GM21381 (cell line): Measurements from ENCODE around the gene NCAN.

Experiments used
- ATAC-seq: cut with Tn5 transposase; IDR thresholded peaks from one replicate; pipeline ENCODE4 v1.9.1; 2021; ENCODE audit warnings: mild to moderate bottlenecking, moderate library complexity; ENCODE audit not compliant: unreplicated experiment

Gene NCAN

GRCh38 chr19:19258589-19259338, 47.0 kb downstream of the NCAN start:
- no peak for ATAC-seq

- ATAC-seq, result no peak
Observed at GRCh38 chr19:19259741-19260140, 48.0 kb downstream of the NCAN start.

GRCh38 chr19:19260417-19261214, 48.9 kb downstream of the NCAN start:
- no peak for ATAC-seq

GRCh38 chr19:19261350-19262189, 49.8 kb downstream of the NCAN start:
- ATAC-seq, result no peak

GRCh38 chr19:19262190-19263057, 50.7 kb downstream of the NCAN start:
- ATAC-seq, result no peak

- no peak for ATAC-seq
Observed at GRCh38 chr19:19263886-19264487, 52.2 kb downstream of the NCAN start.

- ATAC-seq, result no peak
Observed at GRCh38 chr19:19267305-19267704, 55.5 kb downstream of the NCAN start.

GRCh38 chr19:19268453-19269385, 57.0 kb downstream of the NCAN start:
- no peak for ATAC-seq

- ATAC-seq, result no peak
Observed at GRCh38 chr19:19269952-19270694, 58.4 kb downstream of the NCAN start.

GRCh38 chr19:19270749-19271571, 59.2 kb downstream of the NCAN start:
- ATAC-seq, result no peak

- ATAC-seq, result no peak
Observed at GRCh38 chr19:19271828-19272599, 60.3 kb downstream of the NCAN start.

GRCh38 chr19:19274146-19274545, 62.4 kb downstream of the NCAN start:
- ATAC-seq, result no peak

GRCh38 chr19:19274716-19275565, 63.2 kb downstream of the NCAN start:
- no peak for ATAC-seq

- no peak for ATAC-seq
Observed at GRCh38 chr19:19276386-19276785, 64.6 kb downstream of the NCAN start.

GRCh38 chr19:19276851-19277250, 65.1 kb downstream of the NCAN start:
- no peak for ATAC-seq

GRCh38 chr19:19278315-19278714, 66.6 kb downstream of the NCAN start:
- no peak for ATAC-seq
